MM.1S (cell line): ENCODE results near the gene ELF3.

Experiments used
- DNase-seq: peaks from one replicate; pipeline ENCODE4 v3.0.0-alpha.2; 2015
- H2AFZ ChIP-seq: fragments of 300-600 bp; sonication (generic); 2 replicates; pipeline ENCODE4 v1.6.0; 2016; ENCODE audit warnings: antibody characterized with exemption, low read length
- H3F3A ChIP-seq: fragments of 300-600 bp; sonication (generic); 2 replicates; pipeline ENCODE4 v1.6.1; 2016; ENCODE audit warnings: mild to moderate bottlenecking, antibody characterized with exemption, low read length, moderate library complexity, mixed read lengths; ENCODE audit not compliant: insufficient read depth
- H3K27ac ChIP-seq: fragments of 300-600 bp; sonication (generic); 2 replicates; pipeline ENCODE4 v1.5.1; 2016; ENCODE audit warnings: mild to moderate bottlenecking, low read length
- H3K27me3 ChIP-seq: fragments of 300-600 bp; sonication (generic); replicated peaks from 2 replicates; pipeline ENCODE4 v1.6.0; 2016; ENCODE audit warnings: low read length; ENCODE audit not compliant: insufficient read depth
- H3K36me3 ChIP-seq: fragments of 300-600 bp; sonication (generic); replicated peaks from 2 replicates; pipeline ENCODE4 v1.6.1; 2016; ENCODE audit warnings: mild to moderate bottlenecking, low read length, mixed read lengths; ENCODE audit not compliant: insufficient read depth
- H3K4me1 ChIP-seq: fragments of 300-600 bp; sonication (generic); 2 replicates; pipeline ENCODE4 v1.6.1; 2016; ENCODE audit warnings: low read length, mixed read lengths
- H3K4me2 ChIP-seq: fragments of 300-600 bp; sonication (generic); 2 replicates; pipeline ENCODE4 v1.6.0; 2016; ENCODE audit warnings: low read depth, low read length
- H3K4me3 ChIP-seq: fragments of 300-600 bp; sonication (generic); 2 replicates; pipeline ENCODE4 v1.5.1; 2016; ENCODE audit warnings: low read length, mixed read lengths
- H3K79me2 ChIP-seq: fragments of 300-600 bp; sonication (generic); 2 replicates; pipeline ENCODE4 v1.6.1; 2016; ENCODE audit warnings: mixed run types, low read length, mixed read lengths
- H3K9ac ChIP-seq: fragments of 300-600 bp; sonication (generic); 2 replicates; pipeline ENCODE4 v1.6.1; 2016; ENCODE audit warnings: low read length, mixed read lengths
- H3K9me2 ChIP-seq: fragments of 300-600 bp; sonication (generic); replicated peaks from 2 replicates; pipeline ENCODE4 v1.6.1; 2016; ENCODE audit warnings: mild to moderate bottlenecking, low read length, mixed read lengths; ENCODE audit not compliant: insufficient read depth
- H3K9me3 ChIP-seq: fragments of 300-600 bp; sonication (generic); replicated peaks from 2 replicates; pipeline ENCODE4 v1.6.1; 2016; ENCODE audit warnings: mild to moderate bottlenecking, low read length, mixed read lengths; ENCODE audit not compliant: insufficient read depth
- H4K20me1 ChIP-seq: fragments of 300-600 bp; sonication (generic); 2 replicates; pipeline ENCODE4 v1.6.1; 2016; ENCODE audit warnings: mild to moderate bottlenecking, low read length, moderate library complexity, mixed read lengths; ENCODE audit not compliant: insufficient read depth
- EZH2 ChIP-seq: fragments of 300-600 bp; sonication (generic); optimal IDR thresholded peaks from 2 replicates; pipeline ENCODE3; 2017; ENCODE audit warnings: low read depth, mild to moderate bottlenecking, antibody characterized with exemption, low read length, mixed read lengths
- EZH2phosphoT487 ChIP-seq: fragments of 300-600 bp; sonication (generic); IDR thresholded peaks from 2 replicates; pipeline ENCODE4 v1.6.1; 2018; ENCODE audit warnings: antibody characterized with exemption, low read length
- TF ChIP-seq, protein P1 (sequence below): fragments of 300-600 bp; sonication (generic); IDR thresholded peaks from 2 replicates; pipeline ENCODE4 v1.5.1; 2016; ENCODE audit warnings: antibody characterized with exemption, low read length, mixed read lengths

ELF3 gene

DNA sequence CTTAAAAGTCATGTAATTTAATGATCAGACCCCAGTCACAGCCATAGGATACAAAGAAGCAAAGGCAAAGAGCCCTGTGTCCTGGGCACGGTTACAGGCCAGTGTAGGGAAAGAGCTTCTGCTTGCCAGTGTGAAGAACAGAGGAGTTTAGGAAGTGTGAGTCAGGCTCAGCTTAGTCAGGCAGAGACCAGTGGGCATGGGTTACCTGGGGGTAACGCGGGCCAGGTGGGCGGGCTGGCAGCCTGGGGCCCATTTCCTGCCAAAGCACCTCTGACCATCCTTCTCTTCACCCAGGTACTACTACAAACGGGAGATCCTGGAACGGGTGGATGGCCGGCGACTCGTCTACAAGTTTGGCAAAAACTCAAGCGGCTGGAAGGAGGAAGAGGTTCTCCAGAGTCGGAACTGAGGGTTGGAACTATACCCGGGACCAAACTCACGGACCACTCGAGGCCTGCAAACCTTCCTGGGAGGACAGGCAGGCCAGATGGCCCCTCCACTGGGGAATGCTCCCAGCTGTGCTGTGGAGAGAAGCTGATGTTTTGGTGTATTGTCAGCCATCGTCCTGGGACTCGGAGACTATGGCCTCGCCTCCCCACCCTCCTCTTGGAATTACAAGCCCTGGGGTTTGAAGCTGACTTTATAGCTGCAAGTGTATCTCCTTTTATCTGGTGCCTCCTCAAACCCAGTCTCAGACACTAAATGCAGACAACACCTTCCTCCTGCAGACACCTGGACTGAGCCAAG is 4.7 kb downstream of the ELF3 start:
- Histone ChIP-seq H3K4me3 (no peak overlapping the region), H2AFZ (no peak overlapping the region), H3K36me3 (no peaks in the 10 kb centered on the region), H3K79me2 (no peaks in the 10 kb centered on the region), H3K4me1 (peaks cover 6% of the 10 kb centered on the region), H3K9me2 (no peaks in the 10 kb centered on the region), H3K27me3 (no peaks in the 10 kb centered on the region), H3K27ac (no peak overlapping the region), H3K9ac (no peak overlapping the region), H3K9me3 (no peaks in the 10 kb centered on the region), H4K20me1 (no peaks in the 10 kb centered on the region), H3K4me2 (no peak overlapping the region), H3F3A (no peaks in the 10 kb centered on the region)
- no peak for DNase-seq
- TF ChIP-seq EZH2 (no peak), EZH2phosphoT487 (no peak)
- TF ChIP-seq, protein P1, sequence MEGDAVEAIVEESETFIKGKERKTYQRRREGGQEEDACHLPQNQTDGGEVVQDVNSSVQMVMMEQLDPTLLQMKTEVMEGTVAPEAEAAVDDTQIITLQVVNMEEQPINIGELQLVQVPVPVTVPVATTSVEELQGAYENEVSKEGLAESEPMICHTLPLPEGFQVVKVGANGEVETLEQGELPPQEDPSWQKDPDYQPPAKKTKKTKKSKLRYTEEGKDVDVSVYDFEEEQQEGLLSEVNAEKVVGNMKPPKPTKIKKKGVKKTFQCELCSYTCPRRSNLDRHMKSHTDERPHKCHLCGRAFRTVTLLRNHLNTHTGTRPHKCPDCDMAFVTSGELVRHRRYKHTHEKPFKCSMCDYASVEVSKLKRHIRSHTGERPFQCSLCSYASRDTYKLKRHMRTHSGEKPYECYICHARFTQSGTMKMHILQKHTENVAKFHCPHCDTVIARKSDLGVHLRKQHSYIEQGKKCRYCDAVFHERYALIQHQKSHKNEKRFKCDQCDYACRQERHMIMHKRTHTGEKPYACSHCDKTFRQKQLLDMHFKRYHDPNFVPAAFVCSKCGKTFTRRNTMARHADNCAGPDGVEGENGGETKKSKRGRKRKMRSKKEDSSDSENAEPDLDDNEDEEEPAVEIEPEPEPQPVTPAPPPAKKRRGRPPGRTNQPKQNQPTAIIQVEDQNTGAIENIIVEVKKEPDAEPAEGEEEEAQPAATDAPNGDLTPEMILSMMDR: no peak

DNA sequence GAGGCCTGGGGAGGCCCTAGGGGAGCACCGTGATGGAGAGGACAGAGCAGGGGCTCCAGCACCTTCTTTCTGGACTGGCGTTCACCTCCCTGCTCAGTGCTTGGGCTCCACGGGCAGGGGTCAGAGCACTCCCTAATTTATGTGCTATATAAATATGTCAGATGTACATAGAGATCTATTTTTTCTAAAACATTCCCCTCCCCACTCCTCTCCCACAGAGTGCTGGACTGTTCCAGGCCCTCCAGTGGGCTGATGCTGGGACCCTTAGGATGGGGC is 5.2 kb downstream of the ELF3 start:
- TF ChIP-seq, protein P1: no peak
- TF ChIP-seq EZH2: no peak
- TF ChIP-seq EZH2phosphoT487: no peak

DNA sequence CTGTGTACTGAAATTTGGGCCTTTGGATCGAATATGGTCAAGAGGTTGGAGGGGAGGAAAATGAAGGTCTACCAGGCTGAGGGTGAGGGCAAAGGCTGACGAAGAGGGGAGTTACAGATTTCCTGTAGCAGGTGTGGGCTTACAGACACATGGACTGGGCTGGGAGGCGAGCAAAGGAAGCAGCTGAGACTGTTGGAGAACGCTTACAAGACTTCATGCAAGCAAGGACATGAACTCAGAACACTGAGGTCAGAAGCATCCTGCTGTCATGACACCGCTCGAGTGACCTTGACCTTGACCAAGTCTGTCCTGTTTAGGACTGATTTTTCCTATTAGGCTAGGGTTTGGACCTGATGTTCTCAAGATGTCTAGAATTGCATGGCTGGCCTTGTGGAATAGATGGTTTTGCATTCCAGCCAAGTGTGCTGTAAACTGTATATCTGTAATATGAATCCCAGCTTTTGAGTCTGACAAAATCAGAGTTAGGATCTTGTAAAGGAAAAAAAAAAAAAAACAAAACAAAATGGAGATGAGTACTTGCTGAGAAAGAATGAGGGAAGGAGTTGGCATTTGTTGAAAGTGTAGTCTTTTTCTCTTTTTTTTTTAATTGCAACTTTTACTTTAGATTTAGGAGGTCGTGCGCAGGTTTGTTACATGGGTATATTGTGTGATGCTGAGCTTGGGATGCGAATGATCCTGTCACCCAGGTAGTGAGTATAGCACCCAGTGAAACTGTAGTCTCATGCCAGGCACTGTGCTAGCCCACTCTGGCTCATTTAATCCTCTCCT is 5.8 kb downstream of the ELF3 start:
- Histone ChIP-seq H3K27ac (no peak overlapping the region), H3K4me3 (no peak overlapping the region), H3K4me1 (no peaks in the 10 kb centered on the region), H2AFZ (no peak overlapping the region), H3K9me3 (no peaks in the 10 kb centered on the region), H3K9me2 (no peaks in the 10 kb centered on the region), H3K9ac (no peak overlapping the region), H3K27me3 (no peaks in the 10 kb centered on the region), H3K36me3 (no peaks in the 10 kb centered on the region), H3K4me2 (no peak overlapping the region), H3F3A (no peaks in the 10 kb centered on the region), H3K79me2 (no peaks in the 10 kb centered on the region), H4K20me1 (no peaks in the 10 kb centered on the region)
- DNase-seq: no peak
- TF ChIP-seq EZH2 (no peak), EZH2phosphoT487 (no peak)
- TF ChIP-seq, protein P1: no peak

More for the DNA sequence above, 5.2 kb downstream of the ELF3 start:
- Histone ChIP-seq H3K36me3 (no peaks in the 10 kb centered on the region), H3K79me2 (no peaks in the 10 kb centered on the region), H3K4me1 (peaks cover under 1% of the 10 kb centered on the region), H3K4me2 (no peak overlapping the region), H3K27me3 (no peaks in the 10 kb centered on the region), H3F3A (no peaks in the 10 kb centered on the region), H3K9me3 (no peaks in the 10 kb centered on the region), H3K27ac (no peak overlapping the region), H2AFZ (no peak overlapping the region), H3K9ac (no peak overlapping the region), H3K9me2 (no peaks in the 10 kb centered on the region), H4K20me1 (no peaks in the 10 kb centered on the region), H3K4me3 (no peak overlapping the region)
- no peak for DNase-seq
